Stimulated activated CD8-positive, alpha-beta memory T cell treated with anti-CD3 and anti-CD28 coated beads, Interleukin-2, amount 100 ng/mL, for 48 hours (primary cell): Measurements from ENCODE around the gene NFATC1.

Source experiments
- DNase-seq, 2 donors: peaks; one replicate each; pipeline ENCODE4 v3.0.0-alpha.2; 2020; ENCODE audit warnings: low read depth in 2 of 2

The NFATC1 gene

GRCh38 chr18:79395761-79396404, at the start of gene NFATC1:
Gene NFATC1, plus strand, starts transcription at chr18:79395930. Its CDS starts 295 bp downstream, at chr18:79396225.
- peak; percentile 77 to 79 for DNase-seq

GRCh38 chr18:79345981-79346380, 49.7 kb upstream of the NFATC1 start:
- no peak for DNase-seq

GRCh38 chr18:79348066-79348465, 47.7 kb upstream of the NFATC1 start:
- DNase-seq, result no peak

- DNase-seq, result no peak
Measured at GRCh38 chr18:79352432-79352831, 43.3 kb upstream of the NFATC1 start.

- DNase-seq, result no peak
Measured at GRCh38 chr18:79353267-79353666, 42.5 kb upstream of the NFATC1 start.

- DNase-seq, result no peak
Measured at GRCh38 chr18:79354350-79354749, 41.4 kb upstream of the NFATC1 start.

- no peak for DNase-seq
Measured at GRCh38 chr18:79355433-79356335, 40.0 kb upstream of the NFATC1 start.

- no peak for DNase-seq
Measured at GRCh38 chr18:79356435-79356834, 39.3 kb upstream of the NFATC1 start.

- no peak for DNase-seq
Measured at GRCh38 chr18:79360933-79361332, 34.8 kb upstream of the NFATC1 start.

GRCh38 chr18:79361766-79362522, 33.8 kb upstream of the NFATC1 start:
- no peak for DNase-seq

- DNase-seq, result no peak
Measured at GRCh38 chr18:79365701-79366100, 30.0 kb upstream of the NFATC1 start.

GRCh38 chr18:79366177-79367094, 29.3 kb upstream of the NFATC1 start:
- no peak for DNase-seq

- no peak for DNase-seq
Measured at GRCh38 chr18:79367480-79367879, 28.2 kb upstream of the NFATC1 start.

GRCh38 chr18:79367989-79368388, 27.7 kb upstream of the NFATC1 start:
- no peak for DNase-seq

- no peak for DNase-seq
Measured at GRCh38 chr18:79368681-79369080, 27.0 kb upstream of the NFATC1 start.

- DNase-seq, result no peak
Measured at GRCh38 chr18:79371561-79372121, 24.1 kb upstream of the NFATC1 start.

- DNase-seq, result no peak
Measured at GRCh38 chr18:79372461-79372860, 23.3 kb upstream of the NFATC1 start.

- no peak for DNase-seq
Measured at GRCh38 chr18:79372991-79373390, 22.7 kb upstream of the NFATC1 start.

- no peak for DNase-seq
Measured at GRCh38 chr18:79373736-79374135, 22.0 kb upstream of the NFATC1 start.

- DNase-seq, result no peak
Measured at GRCh38 chr18:79374408-79375171, 21.1 kb upstream of the NFATC1 start.
